Right lobe of liver (tissue), 4 donors: ENCODE measurements around the gene PYGL.
A peak's percentile ranks its signal among the peaks of the same experiment; 100 is the strongest.

Experiments
- POLR2A ChIP-seq: fragments of 450-650 bp; IDR thresholded peaks from one replicate; pipeline ENCODE4 v1.6.1; 2017; ENCODE audit warnings: antibody characterized with exemption, mild to moderate bottlenecking
- TF ChIP-seq, protein P1 (sequence below), 4 donors: fragments of 200-600 bp in 3 of 4; fragments of 450-650 bp in 1 of 4; IDR thresholded peaks; one replicate each; pipeline versions ENCODE4 v1.5.1 to v1.8.0; 2016 to 2022; ENCODE audit warnings: antibody characterized with exemption in 4 of 4, mild to moderate bottlenecking in 2 of 4
- donor health status: DM: no; HTN: no; CAD: no.
- donor health status: DM: no; HTN: no; CAD: no.
- donor health status: DM: no; HTN: yes; CAD: no.

DNA sequence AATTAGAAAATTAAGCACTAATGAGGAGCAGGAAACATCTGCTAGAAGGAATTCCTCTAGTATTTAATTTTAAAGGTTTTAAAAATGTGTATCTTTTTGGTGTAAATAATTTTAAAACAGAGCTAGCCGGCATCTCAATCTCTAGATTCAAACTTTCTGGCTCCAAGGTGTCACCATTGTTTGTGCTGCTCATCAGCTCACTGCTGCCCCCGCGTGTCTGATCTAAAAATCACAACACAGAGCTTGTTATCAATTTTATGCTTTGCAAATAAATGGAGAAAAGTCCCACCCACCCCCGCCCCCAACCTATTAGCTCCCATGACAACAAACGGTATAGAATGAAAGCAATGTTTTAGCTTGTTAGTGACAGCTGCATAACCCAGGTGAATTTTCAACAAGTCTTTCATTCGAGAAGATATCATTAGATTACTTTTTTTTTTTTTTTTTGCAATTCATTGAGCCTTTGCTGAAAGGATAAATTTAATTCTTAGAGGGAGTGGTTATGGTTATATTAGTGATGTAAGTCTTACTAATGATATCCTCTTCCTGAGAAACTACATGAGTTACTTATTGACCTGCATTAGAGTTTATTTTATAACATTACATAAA lies 83.7 kb downstream of the PYGL start:
- no peak for TF ChIP-seq POLR2A
- TF ChIP-seq, protein P1, sequence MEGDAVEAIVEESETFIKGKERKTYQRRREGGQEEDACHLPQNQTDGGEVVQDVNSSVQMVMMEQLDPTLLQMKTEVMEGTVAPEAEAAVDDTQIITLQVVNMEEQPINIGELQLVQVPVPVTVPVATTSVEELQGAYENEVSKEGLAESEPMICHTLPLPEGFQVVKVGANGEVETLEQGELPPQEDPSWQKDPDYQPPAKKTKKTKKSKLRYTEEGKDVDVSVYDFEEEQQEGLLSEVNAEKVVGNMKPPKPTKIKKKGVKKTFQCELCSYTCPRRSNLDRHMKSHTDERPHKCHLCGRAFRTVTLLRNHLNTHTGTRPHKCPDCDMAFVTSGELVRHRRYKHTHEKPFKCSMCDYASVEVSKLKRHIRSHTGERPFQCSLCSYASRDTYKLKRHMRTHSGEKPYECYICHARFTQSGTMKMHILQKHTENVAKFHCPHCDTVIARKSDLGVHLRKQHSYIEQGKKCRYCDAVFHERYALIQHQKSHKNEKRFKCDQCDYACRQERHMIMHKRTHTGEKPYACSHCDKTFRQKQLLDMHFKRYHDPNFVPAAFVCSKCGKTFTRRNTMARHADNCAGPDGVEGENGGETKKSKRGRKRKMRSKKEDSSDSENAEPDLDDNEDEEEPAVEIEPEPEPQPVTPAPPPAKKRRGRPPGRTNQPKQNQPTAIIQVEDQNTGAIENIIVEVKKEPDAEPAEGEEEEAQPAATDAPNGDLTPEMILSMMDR (IDR thresholded peaks at IDR 0.05) = peak; percentile 54 to 79 (median 74)
